HG03175 (cell line): ENCODE data around the gene IGSF10.

Experiments used
- ATAC-seq: cut with Tn5 transposase; IDR thresholded peaks from one replicate; pipeline ENCODE4 v1.9.1; 2021; ENCODE audit warnings: mild to moderate bottlenecking, moderate library complexity; ENCODE audit not compliant: unreplicated experiment

The IGSF10 gene

DNA sequence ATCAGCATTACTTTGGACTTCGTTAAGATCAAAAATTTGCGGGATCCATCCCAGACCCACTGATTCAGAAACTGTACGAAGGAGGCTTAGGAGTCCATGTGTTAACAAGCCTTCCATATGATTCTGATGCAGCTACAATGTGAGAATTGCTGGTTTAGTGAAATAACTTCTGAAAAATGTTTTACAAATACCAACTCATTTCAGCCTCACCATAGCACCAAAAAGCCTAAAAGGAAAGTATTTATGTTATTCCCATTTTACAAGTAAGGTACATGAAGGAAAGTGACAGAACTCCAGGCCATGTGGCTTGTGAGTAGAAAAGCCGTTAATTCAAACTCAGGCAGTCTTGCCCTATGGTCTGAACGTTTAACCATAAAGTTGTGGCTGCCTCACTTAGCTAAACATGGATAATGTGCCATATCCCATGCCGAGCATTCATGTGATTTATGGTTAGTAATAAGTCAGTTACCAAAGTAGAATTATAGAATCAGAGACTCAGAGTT is 1.5 kb upstream of the IGSF10 start:
- ATAC-seq, result no peak

GRCh38 chr3:151460228-151460627 is 633 bp downstream of the IGSF10 start:
- ATAC-seq, result no peak

GRCh38 chr3:151459358-151459757 is 1.5 kb downstream of the IGSF10 start:
- no peak for ATAC-seq

- no peak for ATAC-seq
Measured at GRCh38 chr3:151456065-151456464, 4.8 kb downstream of the IGSF10 start.

GRCh38 chr3:151452841-151453240 is 8.0 kb downstream of the IGSF10 start:
- ATAC-seq, result no peak

DNA sequence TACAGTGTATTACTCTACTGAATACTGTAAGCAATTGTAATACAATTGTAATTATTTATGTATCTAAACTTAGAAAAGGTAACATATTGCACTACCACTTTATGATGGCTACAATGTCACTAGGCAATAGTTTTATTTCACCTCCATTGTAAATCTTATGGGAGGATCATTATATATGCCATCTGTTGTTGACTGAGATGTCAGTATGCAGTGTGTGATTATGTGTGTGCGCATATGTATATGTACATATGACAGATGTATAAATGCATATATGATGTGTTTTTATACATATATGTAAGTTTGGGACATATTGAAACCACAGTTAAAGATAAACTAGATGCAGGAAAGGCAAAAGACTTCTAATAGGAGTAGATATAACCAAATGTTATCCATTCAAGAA is 8.5 kb downstream of the IGSF10 start:
- no peak for ATAC-seq

GRCh38 chr3:151446002-151446340 is 14.9 kb downstream of the IGSF10 start:
- ATAC-seq, result no peak

DNA sequence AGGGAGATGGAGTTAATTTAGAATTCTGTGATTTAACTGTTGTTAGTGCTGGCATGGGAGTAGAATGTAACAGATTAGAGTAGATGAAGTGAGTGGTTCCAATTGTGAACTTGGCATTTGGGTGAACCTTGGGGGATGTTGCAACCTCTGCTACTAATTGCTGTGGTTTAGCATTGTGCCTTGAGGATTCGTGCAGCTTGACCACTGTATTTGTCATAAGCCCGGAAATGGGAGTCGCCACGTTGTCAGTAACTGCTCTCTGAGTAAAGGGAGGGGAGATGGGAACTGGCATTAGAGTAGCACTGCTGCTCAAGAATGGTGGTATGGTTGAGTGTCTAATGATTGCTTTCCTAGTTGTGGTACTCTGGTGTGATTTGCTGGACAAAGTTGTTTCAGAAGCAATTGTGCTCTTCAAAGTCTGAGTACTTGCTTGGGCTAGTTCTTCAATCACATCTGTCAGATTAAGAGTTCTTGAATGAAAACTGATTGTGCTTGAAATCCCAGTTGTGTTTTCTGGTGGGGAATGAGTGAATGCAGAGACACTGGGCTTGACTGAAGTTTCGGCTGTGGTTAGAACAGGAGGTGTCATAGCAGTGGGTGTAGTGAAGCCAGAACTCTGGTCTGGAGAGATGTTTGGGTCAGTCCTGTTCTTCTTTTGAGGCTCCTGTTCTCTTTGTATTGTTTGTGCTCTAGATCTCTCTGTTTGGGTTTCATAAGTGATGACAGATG is 15.4 kb downstream of the IGSF10 start:
- no peak for ATAC-seq

DNA sequence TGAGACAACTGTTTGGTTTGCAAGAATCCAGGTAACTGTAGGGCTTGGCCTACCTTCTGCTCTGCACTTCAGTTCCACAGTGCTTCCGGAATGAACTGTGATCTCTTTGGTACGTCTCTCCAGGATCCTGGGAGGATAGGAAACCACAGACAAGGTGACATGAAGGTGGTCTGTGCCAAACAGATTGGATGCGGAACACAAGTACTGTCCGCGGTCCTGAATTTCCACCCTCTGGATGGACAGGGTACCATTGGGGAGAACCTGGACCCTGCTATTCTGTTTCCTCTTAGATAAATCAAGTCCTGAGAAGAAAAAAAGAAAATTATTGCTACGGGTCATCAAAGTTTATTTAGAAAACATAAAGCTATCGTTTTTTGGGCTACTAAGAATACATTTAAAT is 17.3 kb downstream of the IGSF10 start:
- ATAC-seq, result no peak

GRCh38 chr3:151440940-151441339 is 19.9 kb downstream of the IGSF10 start:
- ATAC-seq, result no peak

- ATAC-seq, result peak; percentile 73
Measured at GRCh38 chr3:151439652-151440125, 21.2 kb downstream of the IGSF10 start.

DNA sequence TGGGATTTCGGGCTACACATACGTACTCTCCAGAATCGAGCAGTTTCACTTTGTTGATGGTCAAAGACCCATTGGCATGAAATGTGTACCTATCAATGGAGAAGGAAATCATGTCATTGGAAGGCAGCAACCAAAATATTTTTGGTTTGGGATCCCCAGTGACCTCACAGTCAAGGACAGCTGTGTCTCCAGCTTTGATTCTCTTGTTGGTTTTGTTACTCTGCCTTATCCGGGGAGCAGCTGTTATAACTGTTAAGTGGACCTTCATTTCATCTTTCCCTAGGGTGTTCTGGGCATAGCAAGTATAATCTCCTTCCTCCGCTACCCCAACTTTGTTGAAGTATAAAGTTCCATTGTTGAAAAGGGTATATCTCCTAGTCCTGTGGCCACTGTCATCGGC is 23.0 kb downstream of the IGSF10 start:
- ATAC-seq, result no peak

GRCh38 chr3:151436675-151437446 is 24.0 kb downstream of the IGSF10 start:
- ATAC-seq, result no peak

- ATAC-seq, result no peak
Measured at GRCh38 chr3:151434151-151434890, 26.5 kb downstream of the IGSF10 start.

GRCh38 chr3:151432616-151433372 is 28.1 kb downstream of the IGSF10 start:
- ATAC-seq, result no peak

DNA sequence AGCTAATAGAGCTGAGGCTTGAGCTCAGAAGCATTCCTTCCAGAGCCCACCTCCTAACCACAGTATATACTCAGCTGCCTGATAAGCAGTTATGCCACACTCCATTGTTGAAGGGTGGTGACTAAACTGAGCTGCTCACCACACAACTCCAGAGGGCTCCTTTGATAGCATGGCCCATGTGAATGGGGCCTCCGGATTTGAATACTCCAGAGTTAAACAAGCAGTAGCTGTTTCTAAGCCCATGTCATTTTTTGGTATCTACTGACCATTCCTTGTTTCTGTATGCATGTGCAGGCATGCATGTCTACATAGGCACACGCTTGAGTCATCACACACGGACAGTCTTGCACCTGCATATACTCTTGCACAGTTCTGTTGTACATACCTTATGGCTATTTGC is 28.9 kb downstream of the IGSF10 start:
- no peak for ATAC-seq

DNA sequence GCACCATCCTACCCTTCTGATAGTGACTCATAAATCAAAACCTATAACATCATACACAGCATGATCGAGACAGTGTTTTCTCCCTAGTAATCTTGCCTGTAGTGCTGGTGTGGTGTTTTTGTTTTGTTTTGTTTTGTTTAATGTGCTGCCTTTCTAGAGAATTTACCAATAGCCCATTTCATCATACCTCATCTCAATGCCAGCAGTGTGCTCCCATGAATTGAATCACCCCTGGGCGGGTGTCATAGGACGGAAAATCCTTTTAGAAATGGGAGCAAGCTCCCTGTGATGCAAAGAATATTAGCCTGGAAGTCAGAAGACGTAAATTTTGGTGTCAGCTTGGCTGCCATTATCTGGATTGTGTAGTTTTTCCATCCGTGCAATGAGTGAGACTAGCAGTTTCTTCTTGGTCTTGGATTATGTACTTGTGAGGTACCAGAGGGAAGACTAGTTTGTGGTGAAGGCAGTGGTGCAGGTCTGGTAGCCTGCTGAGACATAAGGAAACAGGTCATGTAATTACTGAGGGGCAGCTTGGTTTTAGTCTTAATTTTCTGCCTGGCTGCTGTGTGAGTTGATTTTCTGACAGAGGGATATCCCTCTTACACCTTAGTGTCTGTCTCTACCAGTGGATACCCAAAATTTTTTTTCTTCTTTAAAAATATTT is 29.9 kb downstream of the IGSF10 start:
- no peak for ATAC-seq

- ATAC-seq, result no peak
Measured at GRCh38 chr3:151428386-151428785, 32.5 kb downstream of the IGSF10 start.

GRCh38 chr3:151426341-151426657 is 34.6 kb downstream of the IGSF10 start:
- peak; percentile 84 for ATAC-seq

- peak; percentile 12 for ATAC-seq
Measured at GRCh38 chr3:151425627-151426340, 35.1 kb downstream of the IGSF10 start.
